A549 treated with CpdA at 1 μM for 4 hours (cell line): ENCODE results near the gene DRD5. TPM values are rescaled to one million over a fixed set of nuclear protein-coding genes. Genes with fewer than 3 reads are reported as not detected.

Experiments used
- total RNA-seq: library from RNA; stranded (reverse); fragments of 200-300 nt; extraction: Qiagen RNA extraction; gene quantifications from 5 replicates; pipeline ENCODE4 v1.2.3, GENCODE V29; 2022; ENCODE audit warnings: low read depth

DRD5 gene
- total RNA-seq, result not detected in 5 replicates

GRCh38 chr4:9781343-9782135 is at the start of gene DRD5:
Gene DRD5, plus strand, starts transcription at chr4:9781634. Its CDS starts 396 bp downstream, at chr4:9782030.

Other genes with a start within 250 kb of the DRD5 start
- gene SLC2A9, start 239.9 kb downstream of the DRD5 start, total RNA-seq, result 0.24 to 0.48 TPM (median 0.37 TPM) in 4 of 5 replicates, not detected in the other